Stimulated activated naive CD8-positive, alpha-beta T cell treated with anti-CD3 and anti-CD28 coated beads, Interleukin-15, Interleukin-2, amounts not matched to agents 100 U/mL and 50 U/mL, for 24 hours (primary cell): ENCODE data around the gene CDK14.
"Not testable (repeated sequence)": the region's sequence is repeated elsewhere in the genome, so short reads cannot be mapped to it uniquely, and the experiment has no call there.

Experiments used
- ATAC-seq: fragments of 150-1000 bp; cut with Tn5 transposase; one replicate; pipeline ENCODE4 v1.10.0; 2021
- DNase-seq: peaks from one replicate; pipeline ENCODE4 v3.0.0; 2021

CDK14 gene

DNA sequence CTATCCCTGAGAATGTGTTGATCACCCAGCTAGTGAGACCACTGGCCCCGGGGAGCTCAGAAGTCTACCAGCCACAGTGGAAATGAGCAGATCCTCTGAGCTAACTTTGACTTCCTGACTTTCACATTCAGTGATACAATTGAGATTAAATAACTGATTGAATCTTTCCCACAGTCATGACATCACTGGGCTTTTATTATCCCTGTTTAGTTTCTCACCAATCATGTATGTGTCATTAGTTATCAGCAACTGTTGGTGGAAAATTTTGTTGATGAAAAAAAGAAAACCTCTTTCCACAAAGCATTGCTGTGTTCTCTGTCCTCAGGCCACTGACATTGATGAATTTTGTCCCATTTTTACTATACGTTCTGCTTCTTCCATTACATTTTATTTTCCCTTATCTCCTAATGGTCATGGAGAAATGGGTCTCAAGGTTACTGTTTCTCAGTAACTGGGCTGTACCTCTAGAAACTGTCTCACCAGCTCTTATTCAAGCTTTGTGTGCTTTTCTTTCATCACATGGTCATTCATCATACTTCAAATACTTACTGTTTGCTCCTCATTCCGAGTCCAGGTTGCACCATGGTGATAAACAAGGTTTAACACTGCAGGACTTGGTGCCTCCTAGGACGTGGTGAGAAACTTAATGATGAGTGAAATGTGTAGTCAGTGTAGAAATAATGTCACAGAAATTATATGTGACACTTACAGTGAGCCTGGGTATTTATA lies 304.7 kb downstream of the CDK14 start:
- ATAC-seq (no peak), DNase-seq (no peak)

GRCh38 chr7:90903841-90904240 lies 307.7 kb downstream of the CDK14 start:
- DNase-seq (no peak), ATAC-seq (no peak)

GRCh38 chr7:90910136-90910535 lies 314.0 kb downstream of the CDK14 start:
- no peak for DNase-seq
- ATAC-seq: no peak

- DNase-seq (no peak), ATAC-seq (no peak)
Measured at GRCh38 chr7:90916319-90916718, 320.2 kb downstream of the CDK14 start.

GRCh38 chr7:90917539-90917938 lies 321.4 kb downstream of the CDK14 start:
- no peak for DNase-seq
- no peak for ATAC-seq

DNA sequence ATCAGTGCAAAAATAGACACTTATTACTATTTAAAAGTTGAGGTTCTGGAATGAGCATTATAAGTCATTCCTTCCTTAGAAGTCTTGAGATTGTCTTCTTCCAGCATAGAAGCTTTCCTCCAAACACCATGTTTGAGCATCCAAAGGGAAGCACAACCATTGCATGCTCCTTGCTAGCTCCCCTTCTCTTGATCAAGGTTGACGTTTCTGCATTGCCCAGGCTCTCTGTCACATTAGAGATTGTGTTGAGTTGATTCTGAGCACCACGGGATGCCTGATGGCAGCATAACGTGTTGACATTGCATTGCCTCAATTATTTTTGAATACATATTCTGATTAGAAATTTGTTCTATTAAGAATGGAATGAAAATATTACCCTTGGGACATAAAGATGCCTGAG lies 322.2 kb downstream of the CDK14 start:
- ATAC-seq (no peak), DNase-seq (no peak)

GRCh38 chr7:90919816-90920215 lies 323.7 kb downstream of the CDK14 start:
- no peak for ATAC-seq

GRCh38 chr7:90920336-90920735 lies 324.2 kb downstream of the CDK14 start:
- DNase-seq (no peak), ATAC-seq (no peak)

More at GRCh38 chr7:90919816-90920215, 323.7 kb downstream of the CDK14 start:
- DNase-seq: no peak

GRCh38 chr7:90923541-90923997 lies 327.4 kb downstream of the CDK14 start:
- ATAC-seq: no peak
- no peak for DNase-seq

GRCh38 chr7:90928700-90929424 lies 332.7 kb downstream of the CDK14 start:
- DNase-seq, ATAC-seq: not testable (repeated sequence)

- DNase-seq (no peak), ATAC-seq (no peak)
Measured at GRCh38 chr7:90931986-90932916, 336.1 kb downstream of the CDK14 start.

DNA sequence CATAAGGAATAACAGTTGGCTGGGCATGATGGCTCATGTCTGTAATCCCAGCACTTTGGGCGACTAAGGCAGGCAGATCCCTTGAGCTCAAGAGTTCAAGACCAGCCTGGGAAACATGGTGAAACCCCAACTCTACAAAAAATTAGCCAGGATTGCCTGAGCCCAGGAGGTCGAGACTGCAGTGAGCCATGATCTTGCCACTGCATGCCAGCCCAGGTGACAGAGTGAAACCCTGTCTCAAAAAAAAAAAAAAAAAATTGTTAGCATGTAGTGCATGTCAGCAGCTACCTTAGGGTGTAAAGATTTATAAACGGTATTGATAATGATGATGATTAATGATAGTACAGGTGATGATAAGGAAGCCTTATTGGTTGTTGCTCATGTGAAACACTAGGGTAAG lies 336.9 kb downstream of the CDK14 start:
- DNase-seq: no peak
- ATAC-seq: no peak

GRCh38 chr7:90933984-90934383 lies 337.9 kb downstream of the CDK14 start:
- ATAC-seq (no peak), DNase-seq (no peak)

GRCh38 chr7:90938371-90938770 lies 342.2 kb downstream of the CDK14 start:
- no peak for DNase-seq
- no peak for ATAC-seq

GRCh38 chr7:90939666-90940065 lies 343.5 kb downstream of the CDK14 start:
- ATAC-seq: no peak
- no peak for DNase-seq

DNA sequence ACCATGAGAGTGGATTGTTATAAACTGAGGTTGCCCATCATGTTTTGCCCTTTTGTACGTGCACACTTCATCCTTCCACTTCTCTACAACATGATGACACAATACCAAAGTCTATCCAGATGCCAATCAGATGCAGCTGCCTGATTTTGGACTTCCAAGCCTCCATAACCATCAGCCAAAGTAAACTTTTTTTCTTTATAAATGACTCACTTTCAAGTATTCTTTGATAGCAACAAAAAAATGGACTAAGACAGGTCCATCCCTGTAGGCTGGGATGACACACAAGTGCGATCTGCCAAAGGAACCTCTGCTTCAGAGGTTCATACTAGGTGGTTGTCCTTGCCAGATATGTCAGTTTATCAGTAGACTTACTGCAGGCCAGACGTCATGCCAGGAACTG lies 347.9 kb downstream of the CDK14 start:
- ATAC-seq (no peak), DNase-seq (no peak)

DNA sequence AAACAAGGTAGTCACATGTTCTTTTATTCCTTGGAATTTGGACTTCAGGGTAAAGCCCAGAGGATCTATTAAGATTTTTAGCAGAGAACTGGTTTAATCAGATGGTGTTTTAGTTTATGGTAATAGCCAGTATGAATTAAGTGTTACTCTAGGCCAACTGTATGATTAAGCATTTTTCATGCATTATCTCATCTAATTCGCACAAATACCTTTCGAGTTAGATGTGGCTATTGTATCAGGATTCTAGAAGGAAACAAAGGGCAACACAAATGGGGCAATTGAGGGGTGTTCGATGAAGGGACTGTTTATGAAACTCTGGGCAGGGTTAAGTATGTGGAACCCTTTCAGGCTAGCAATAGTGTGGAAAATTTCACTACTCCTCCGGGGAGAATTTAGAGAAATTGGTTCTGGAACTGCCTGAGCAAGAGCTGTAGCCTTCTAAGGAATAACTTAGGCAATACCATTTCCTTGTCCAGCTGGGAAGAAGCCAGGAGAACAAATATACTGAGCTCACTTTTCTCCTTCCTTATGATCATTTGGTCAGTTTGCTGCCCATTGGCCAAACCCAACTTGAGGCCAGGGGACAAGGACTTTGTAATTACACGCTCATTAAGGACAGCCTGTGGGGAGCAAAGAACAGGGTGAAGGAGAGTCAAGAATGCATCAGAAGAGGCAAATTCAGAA lies 349.1 kb downstream of the CDK14 start:
- ATAC-seq: no peak
- DNase-seq: no peak

GRCh38 chr7:90946730-90947501 lies 350.8 kb downstream of the CDK14 start:
- no peak for ATAC-seq
- DNase-seq: no peak

GRCh38 chr7:90948085-90948484 lies 352.0 kb downstream of the CDK14 start:
- ATAC-seq (no peak), DNase-seq (no peak)

GRCh38 chr7:90951229-90951628 lies 355.1 kb downstream of the CDK14 start:
- no peak for ATAC-seq
- no peak for DNase-seq
